H9 (cell line): ENCODE results near the gene ZNF84. TPM values are rescaled to one million over a fixed set of nuclear protein-coding genes. Genes with fewer than 3 reads are reported as not detected.

ENCODE experiments used
- DNase-seq: peaks from one replicate; pipeline ENCODE4 v3.0.0-alpha.2; 2017
- H2AFZ ChIP-seq: one replicate; pipeline ENCODE4 v1.6.1; 2013; ENCODE audit warnings: mild to moderate bottlenecking, low read length, control low read depth, moderate library complexity
- H2AK5ac ChIP-seq: 2 replicates; pipeline ENCODE4 v1.6.1; 2013; ENCODE audit warnings: low read length, control low read depth, mixed read lengths; ENCODE audit not compliant: insufficient read length
- H2BK120ac ChIP-seq: one replicate; pipeline ENCODE4 v1.6.1; 2013; ENCODE audit warnings: low read depth, mild to moderate bottlenecking, low read length, control low read depth, inconsistent platforms; ENCODE audit not compliant: poor library complexity, severe bottlenecking
- H2BK12ac ChIP-seq: 2 replicates; pipeline ENCODE4 v1.6.1; 2013; ENCODE audit warnings: low read length, control low read depth, mixed read lengths, low read depth; ENCODE audit not compliant: insufficient read length
- H2BK15ac ChIP-seq: 2 replicates; pipeline ENCODE4 v1.6.1; 2013; ENCODE audit warnings: low read depth, low read length, control low read depth
- H2BK20ac ChIP-seq: one replicate; pipeline ENCODE4 v1.6.1; 2013; ENCODE audit warnings: low read depth, mild to moderate bottlenecking, low read length, control low read depth, inconsistent platforms; ENCODE audit not compliant: poor library complexity, severe bottlenecking
- H2BK5ac ChIP-seq: 2 replicates; pipeline ENCODE4 v1.6.1; 2013; ENCODE audit warnings: low read length, control low read depth, mixed read lengths; ENCODE audit not compliant: insufficient read length
- H3K14ac ChIP-seq: 2 replicates; pipeline ENCODE4 v1.6.1; 2013; ENCODE audit warnings: low read length, control low read depth; ENCODE audit not compliant: insufficient read depth
- H3K18ac ChIP-seq: 2 replicates; pipeline ENCODE4 v1.6.1; 2013; ENCODE audit warnings: low read depth, mild to moderate bottlenecking, mixed read lengths, low read length, control low read depth; ENCODE audit not compliant: insufficient read length
- H3K23ac ChIP-seq: 2 replicates; pipeline ENCODE4 v1.6.1; 2013; ENCODE audit warnings: low read length, control low read depth, mixed read lengths, low read depth; ENCODE audit not compliant: insufficient read length
- H3K23me2 ChIP-seq: 2 replicates; pipeline ENCODE4 v1.6.1; 2013; ENCODE audit warnings: low read depth, mild to moderate bottlenecking, mixed read lengths, low read length, control low read depth; ENCODE audit not compliant: insufficient read length, poor library complexity, severe bottlenecking
- H3K27ac ChIP-seq: 2 replicates; pipeline ENCODE4 v1.5.1; 2013; ENCODE audit warnings: low read length, control low read depth, mixed read lengths, low read depth; ENCODE audit not compliant: insufficient read length
- H3K27me3 ChIP-seq: 2 replicates; pipeline ENCODE4 v1.6.1; 2013; ENCODE audit warnings: low read length, control low read depth, inconsistent platforms; ENCODE audit not compliant: insufficient read depth
- H3K4ac ChIP-seq: 2 replicates; pipeline ENCODE4 v1.6.1; 2013; ENCODE audit warnings: low read depth, mild to moderate bottlenecking, control low read depth, inconsistent platforms, low read length, moderate library complexity
- H3K4me1 ChIP-seq: 2 replicates; pipeline ENCODE4 v1.6.1; 2013; ENCODE audit warnings: low read length, control low read depth, inconsistent platforms; ENCODE audit not compliant: insufficient read depth
- H3K4me2 ChIP-seq: 2 replicates; pipeline ENCODE4 v1.6.1; 2013; ENCODE audit warnings: low read length, control low read depth, mixed read lengths; ENCODE audit not compliant: insufficient read length, insufficient read depth
- H3K56ac ChIP-seq: 2 replicates; pipeline ENCODE4 v1.6.1; 2013; ENCODE audit warnings: low read depth, mild to moderate bottlenecking, mixed read lengths, low read length, control low read depth; ENCODE audit not compliant: insufficient read length
- H3K79me1 ChIP-seq: 2 replicates; pipeline ENCODE4 v1.6.1; 2013; ENCODE audit warnings: low read depth, mild to moderate bottlenecking, moderate library complexity, low read length, control low read depth, inconsistent platforms; ENCODE audit not compliant: insufficient read depth, poor library complexity, severe bottlenecking
- H3K79me2 ChIP-seq: 2 replicates; pipeline ENCODE4 v1.6.1; 2013; ENCODE audit warnings: low read length, control low read depth, inconsistent platforms; ENCODE audit not compliant: insufficient read depth
- H3K9ac ChIP-seq: 2 replicates; pipeline ENCODE4 v1.6.1; 2013; ENCODE audit warnings: low read length, control low read depth, mixed read lengths; ENCODE audit not compliant: insufficient read length; ENCODE audit errors: extremely low read depth
- H3K9me3 ChIP-seq: one replicate; pipeline ENCODE4 v1.6.1; 2013; ENCODE audit warnings: low read depth, low read length, inconsistent platforms; ENCODE audit not compliant: control insufficient read depth
- H3T11ph ChIP-seq: one replicate; pipeline ENCODE4 v1.6.1; 2013; ENCODE audit warnings: mild to moderate bottlenecking, low read length, control low read depth, inconsistent platforms
- H4K20me1 ChIP-seq: one replicate; pipeline ENCODE4 v1.6.1; 2013; ENCODE audit not compliant: control insufficient read depth, insufficient read length, insufficient read depth
- H4K5ac ChIP-seq: 2 replicates; pipeline ENCODE4 v1.6.1; 2013; ENCODE audit warnings: low read depth, mild to moderate bottlenecking, mixed read lengths, low read length, control low read depth; ENCODE audit not compliant: insufficient read length
- H4K8ac ChIP-seq: replicated peaks from 2 replicates; pipeline ENCODE4 v1.6.1; 2013; ENCODE audit warnings: low read length, control low read depth, mixed read lengths, low read depth; ENCODE audit not compliant: insufficient read length
- H4K91ac ChIP-seq: 2 replicates; pipeline ENCODE4 v1.6.1; 2013; ENCODE audit warnings: low read depth, mild to moderate bottlenecking, moderate library complexity, mixed read lengths, low read length, control low read depth; ENCODE audit not compliant: insufficient read length
- H3K27ac Mint-ChIP-seq, 3 experiments: 2 replicates in 2 of 3; 3 replicates in 1 of 3; pipeline ENCODE4 v1.8.0; 2020 to 2021; ENCODE audit warnings: mixed read lengths in 3 of 3, mild to moderate bottlenecking in 1 of 3, moderate library complexity in 1 of 3
- H3K27me3 Mint-ChIP-seq: 2 replicates; pipeline ENCODE4 v1.8.0; 2021; ENCODE audit warnings: low read depth, mild to moderate bottlenecking, moderate library complexity, mixed read lengths
- H3K36me3 Mint-ChIP-seq, 3 experiments: 2 replicates in 2 of 3; 3 replicates in 1 of 3; pipeline ENCODE4 v1.8.0; 2020 to 2021; ENCODE audit warnings: low read depth in 3 of 3, mixed read lengths in 3 of 3; ENCODE audit not compliant: insufficient read depth in 1 of 3
- H3K4me1 Mint-ChIP-seq, 2 experiments: 2 replicates each; pipeline ENCODE4 v1.8.0; 2020; ENCODE audit warnings: mixed read lengths in 2 of 2
- H3K4me3 Mint-ChIP-seq, 2 experiments: 2 replicates in 1 of 2; 3 replicates in 1 of 2; pipeline ENCODE4 v1.8.0; 2020 to 2021; ENCODE audit warnings: mild to moderate bottlenecking in 2 of 2, mixed read lengths in 2 of 2, moderate library complexity in 1 of 2
- H3K9me3 Mint-ChIP-seq, 2 experiments: 2 replicates in 1 of 2; 3 replicates in 1 of 2; pipeline ENCODE4 v1.8.0; 2020; ENCODE audit warnings: mild to moderate bottlenecking in 2 of 2, mixed read lengths in 2 of 2, moderate library complexity in 1 of 2
- CTCF ChIP-seq: fragments of 200-600 bp; sonication (generic); conservative IDR thresholded peaks from 3 replicates; pipeline ENCODE4 v1.8.0; 2021; ENCODE audit warnings: antibody characterized with exemption, mild to moderate bottlenecking
- WGBS: extraction: QIAGEN DNeasy Blood & Tissue Kit; methylation state at CpG from one replicate; pipeline ENCODE4 v1.1.7; 2013; ENCODE audit warnings: missing lambda C conversion rate, low lambda C conversion rate, mixed read lengths; ENCODE audit not compliant: insufficient read length; ENCODE audit errors: extremely low coverage; 5-methylcytosine and 5-hydroxymethylcytosine counted together
- total RNA-seq: library from RNA; stranded (reverse); gene quantifications from 2 replicates; pipeline ENCODE4 v1.2.1, GENCODE V29; 2021

ZNF84 gene
- total RNA-seq, 1 experiment from 2014 or later, result 45.1 TPM

- Histone ChIP-seq H3K56ac (no peak overlapping the region), H2BK120ac (no peak overlapping the region), H4K20me1 (no peaks in the 10 kb centered on the region), H3K23ac (no peak overlapping the region), H2AFZ (no peak overlapping the region), H3K18ac (no peak overlapping the region), H3K4me1 (no peaks in the 10 kb centered on the region), H2BK5ac (no peak overlapping the region), H2BK20ac (no peak overlapping the region), H3K4ac (no peak overlapping the region), H2AK5ac (no peak overlapping the region), H3K79me2 (peaks cover 12% of the 10 kb centered on the region; the same call in 1 of the 2 replicates), H4K8ac (no peak overlapping the region), H2BK12ac (no peak overlapping the region), H3K9ac (no peak overlapping the region), H3K4me2 (peak overlapping the region; percentile 34), H2BK15ac (no peak overlapping the region), H3K23me2 (no peaks in the 10 kb centered on the region), H3K14ac (no peak overlapping the region), H3T11ph (no peak overlapping the region), H3K27ac (no peak overlapping the region), H3K9me3 (peaks cover 30% of the 10 kb centered on the region), H4K5ac (no peak overlapping the region), H3K27me3 (no peaks in the 10 kb centered on the region), H3K79me1 (no peaks in the 10 kb centered on the region), H4K91ac (no peak overlapping the region)
- no peak for TF ChIP-seq CTCF
- peak overlapping the region; percentile 85 to 97 for H3K4me3 Mint-ChIP-seq
- no CpG with 5 or more reads among the region's 4 CpGs for WGBS
- H3K36me3 Mint-ChIP-seq, result peaks cover 42 to 61% (median 52%) of the 10 kb centered on the region in 3 experiments
- H3K27ac Mint-ChIP-seq, result peak overlapping the region; percentile 72 to 100 (median 99); a peak in 1 of 7 replicates
- H3K27me3 Mint-ChIP-seq, result peaks cover 17% of the 10 kb centered on the region
- no peaks in the 10 kb centered on the region; a peak in 1 of 4 replicates for H3K4me1 Mint-ChIP-seq
- H3K9me3 Mint-ChIP-seq, result peaks cover 63 to 81% of the 10 kb centered on the region in 2 experiments
- DNase-seq, result no peak
Measured at GRCh38 chr12:133038118-133038709, 905 bp downstream of the ZNF84 start.
